ENCODE results near the gene RHOXF2.
"Not testable (repeated sequence)": the region's sequence is repeated elsewhere in the genome, so short reads cannot be mapped to it uniquely, and the experiment has no call there.

RHOXF2 gene

DNA sequence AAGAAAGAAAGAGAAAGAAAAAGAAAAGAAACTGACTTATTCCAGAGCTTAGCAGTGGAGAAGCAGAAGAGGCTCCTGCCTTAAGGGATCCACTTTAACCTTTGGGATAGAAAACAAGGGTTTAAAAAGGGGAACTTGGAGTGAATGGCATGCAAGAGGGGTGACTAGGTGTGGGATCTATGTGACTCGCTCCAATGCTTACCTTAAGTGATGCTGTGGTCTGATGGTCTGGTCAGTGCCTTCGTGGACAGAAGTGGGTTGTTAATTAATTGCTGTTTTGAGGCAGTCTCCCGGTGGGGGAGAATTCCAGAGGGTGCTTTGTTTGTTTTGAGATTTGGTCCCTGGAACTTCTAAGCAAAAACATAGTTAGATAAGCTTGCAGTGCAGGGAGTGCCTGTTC, 21.6 kb upstream of the RHOXF2 start:
- DNase-seq (ENCODE audit: low spot score), result no peak
- TF ChIP-seq, protein P1, sequence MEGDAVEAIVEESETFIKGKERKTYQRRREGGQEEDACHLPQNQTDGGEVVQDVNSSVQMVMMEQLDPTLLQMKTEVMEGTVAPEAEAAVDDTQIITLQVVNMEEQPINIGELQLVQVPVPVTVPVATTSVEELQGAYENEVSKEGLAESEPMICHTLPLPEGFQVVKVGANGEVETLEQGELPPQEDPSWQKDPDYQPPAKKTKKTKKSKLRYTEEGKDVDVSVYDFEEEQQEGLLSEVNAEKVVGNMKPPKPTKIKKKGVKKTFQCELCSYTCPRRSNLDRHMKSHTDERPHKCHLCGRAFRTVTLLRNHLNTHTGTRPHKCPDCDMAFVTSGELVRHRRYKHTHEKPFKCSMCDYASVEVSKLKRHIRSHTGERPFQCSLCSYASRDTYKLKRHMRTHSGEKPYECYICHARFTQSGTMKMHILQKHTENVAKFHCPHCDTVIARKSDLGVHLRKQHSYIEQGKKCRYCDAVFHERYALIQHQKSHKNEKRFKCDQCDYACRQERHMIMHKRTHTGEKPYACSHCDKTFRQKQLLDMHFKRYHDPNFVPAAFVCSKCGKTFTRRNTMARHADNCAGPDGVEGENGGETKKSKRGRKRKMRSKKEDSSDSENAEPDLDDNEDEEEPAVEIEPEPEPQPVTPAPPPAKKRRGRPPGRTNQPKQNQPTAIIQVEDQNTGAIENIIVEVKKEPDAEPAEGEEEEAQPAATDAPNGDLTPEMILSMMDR (IDR thresholded peaks at IDR 0.05; ENCODE audit: extremely low read depth, missing control alignments), result no peak

GRCh38 chrX:120137439-120137838, 21.0 kb upstream of the RHOXF2 start:
- TF ChIP-seq, protein P1 (IDR thresholded peaks at IDR 0.05; ENCODE audit: extremely low read depth, missing control alignments), result no peak
- no peak for DNase-seq (ENCODE audit: low spot score)

DNA sequence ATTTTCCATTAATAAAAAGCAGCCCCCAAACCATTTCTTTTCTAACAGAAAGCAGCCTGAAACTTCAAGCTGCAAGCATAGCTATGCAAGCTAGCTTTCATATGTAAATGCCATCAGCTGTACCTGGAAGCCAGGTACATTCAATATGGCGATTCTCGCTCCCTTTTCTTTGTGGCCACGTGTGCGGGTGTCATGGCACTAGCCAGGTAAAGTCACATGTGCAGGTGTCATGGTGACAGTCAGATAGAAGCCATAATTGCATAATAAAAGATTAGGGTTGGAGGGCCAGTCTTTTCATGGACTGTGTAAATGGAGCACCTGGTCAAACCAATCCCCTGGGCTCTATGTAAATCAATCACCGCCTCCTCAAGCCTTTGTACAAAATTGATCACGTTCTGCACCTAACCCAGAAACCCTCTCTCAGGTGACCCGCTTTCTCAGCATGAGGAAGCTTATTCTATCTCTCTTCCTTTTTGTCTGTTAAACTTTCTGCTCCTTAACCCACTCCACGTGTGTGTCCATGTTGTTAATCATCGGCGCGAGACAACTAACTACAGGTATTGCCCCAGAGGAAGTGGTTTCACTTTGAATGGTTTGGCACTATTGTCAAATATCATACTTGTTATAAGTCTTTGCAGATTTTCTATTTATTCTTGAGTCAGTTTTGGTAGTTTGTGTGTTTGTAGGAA, 18.0 kb upstream of the RHOXF2 start:
- TF ChIP-seq, protein P1 (IDR thresholded peaks at IDR 0.05; ENCODE audit: extremely low read depth, missing control alignments), result no peak
- no peak for DNase-seq (ENCODE audit: low spot score)

- TF ChIP-seq, protein P1 (IDR thresholded peaks at IDR 0.05; ENCODE audit: extremely low read depth, missing control alignments), result no peak
- DNase-seq (ENCODE audit: low spot score), result no peak
These were observed 14.1 kb upstream of the RHOXF2 start for GRCh38 chrX:120144178-120144844.

- TF ChIP-seq, protein P1 (IDR thresholded peaks at IDR 0.05; ENCODE audit: extremely low read depth, missing control alignments), result no peak
- DNase-seq (ENCODE audit: low spot score), result no peak
These were observed 13.0 kb upstream of the RHOXF2 start for GRCh38 chrX:120145295-120145925.

DNA sequence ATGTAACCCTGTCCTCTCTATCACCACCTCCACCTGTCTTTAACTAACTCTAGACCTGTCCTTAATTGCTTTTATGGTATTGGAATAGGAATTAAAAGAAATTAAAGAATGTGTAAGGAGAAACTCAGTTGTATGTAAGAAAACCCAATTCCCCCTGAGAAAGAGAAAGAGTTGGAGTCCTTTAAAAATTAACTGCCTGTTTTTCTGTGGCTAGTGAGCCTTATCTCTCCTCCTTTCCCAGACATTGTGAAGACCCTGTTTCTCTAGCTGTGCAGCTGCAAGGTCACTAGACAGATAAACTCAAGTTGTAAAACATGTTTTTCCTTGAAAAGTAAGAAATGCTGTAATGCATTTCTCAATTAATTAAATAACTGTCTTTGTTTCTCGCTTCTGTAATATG, 12.1 kb upstream of the RHOXF2 start:
- DNase-seq (ENCODE audit: low spot score), result not testable (repeated sequence)

DNA sequence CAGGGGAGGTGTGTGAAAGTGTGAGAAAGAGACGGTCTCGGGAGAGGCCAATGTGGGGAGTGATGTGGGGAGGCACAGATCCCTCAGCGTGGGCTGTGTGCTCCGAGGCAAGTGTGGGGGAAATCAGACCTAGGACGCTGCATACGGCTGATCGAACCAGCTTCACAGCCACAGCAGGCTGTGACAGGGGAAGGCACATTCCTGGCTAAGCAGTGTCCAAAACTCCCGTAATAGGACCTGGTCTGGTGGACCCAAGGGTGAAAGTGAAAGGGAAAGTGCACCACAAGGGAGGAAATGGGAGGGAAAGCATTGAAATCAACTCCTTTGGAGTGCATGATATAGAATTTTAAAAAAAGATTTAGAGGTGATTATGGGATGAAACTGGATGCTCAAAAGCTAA, 10.9 kb upstream of the RHOXF2 start:
- TF ChIP-seq, protein P1 (IDR thresholded peaks at IDR 0.05; ENCODE audit: extremely low read depth, missing control alignments), result no peak
- DNase-seq (ENCODE audit: low spot score), result no peak

DNA sequence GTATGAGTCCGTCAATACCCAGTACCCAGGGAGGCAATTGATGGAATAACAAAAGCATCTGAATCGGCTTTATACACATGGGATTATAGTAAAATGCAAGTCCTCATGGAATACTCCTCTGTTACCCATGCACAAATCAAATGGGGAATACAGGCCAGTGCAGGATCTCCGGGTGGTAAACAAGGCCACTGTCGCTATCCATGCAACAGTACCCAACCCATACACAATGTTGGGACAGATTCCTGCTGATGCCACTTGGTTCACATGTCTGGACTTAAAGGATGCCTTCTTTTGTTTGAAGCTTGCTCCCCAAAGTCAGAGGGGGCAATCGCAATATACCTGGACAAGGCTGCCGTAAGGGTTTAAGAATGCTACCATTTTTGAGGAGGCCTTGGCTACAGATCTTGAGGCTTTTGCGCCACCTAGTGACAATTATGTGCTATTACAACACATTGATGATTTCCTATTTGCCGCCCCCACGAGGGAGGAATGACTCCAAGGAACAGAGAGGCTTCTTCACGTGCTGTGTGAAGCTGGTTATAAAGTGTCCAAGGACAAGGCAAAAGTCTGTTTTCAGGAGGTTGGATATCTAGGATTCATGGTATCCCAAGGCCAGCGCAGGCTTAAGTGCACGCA, 8.2 kb upstream of the RHOXF2 start:
- DNase-seq (ENCODE audit: low spot score), result not testable (repeated sequence)

GRCh38 chrX:120159086-120159485, 673 bp downstream of the RHOXF2 start:
- not testable (repeated sequence) for DNase-seq (ENCODE audit: low spot score)

DNA sequence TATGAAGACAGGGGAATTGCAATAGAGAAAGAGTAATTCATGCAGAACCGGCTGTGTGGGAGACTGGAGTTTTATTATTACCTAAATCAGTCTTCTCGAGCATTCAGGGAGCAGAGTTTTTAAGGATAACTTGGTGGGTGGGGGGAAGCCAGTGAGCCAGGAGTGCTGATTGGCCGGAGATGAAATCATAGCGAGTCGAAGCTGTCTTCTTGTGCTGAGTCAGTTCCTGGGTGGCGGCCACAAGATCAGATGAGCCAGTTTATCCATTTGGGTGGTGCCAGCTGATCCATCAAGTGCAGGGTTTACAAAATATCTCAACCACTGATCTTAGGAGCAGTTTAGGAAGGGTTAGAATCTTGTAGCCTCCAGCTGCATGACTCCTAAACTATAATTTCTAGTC, 34.8 kb downstream of the RHOXF2 start:
- DNase-seq (ENCODE audit: low spot score), result not testable (repeated sequence)

- DNase-seq (ENCODE audit: low spot score), result not testable (repeated sequence)
These were observed 35.3 kb downstream of the RHOXF2 start for GRCh38 chrX:120193720-120194119.

GRCh38 chrX:120195786-120196185, 37.4 kb downstream of the RHOXF2 start:
- not testable (repeated sequence) for DNase-seq (ENCODE audit: low spot score)
